NCI-H1417 treated with DMSO at 0.1 percent for 48 hours (cell line): ENCODE results near the gene CMYA5.
"Not testable (repeated sequence)": the region's sequence is repeated elsewhere in the genome, so short reads cannot be mapped to it uniquely, and the experiment has no call there.

Source experiments
- DNase-seq: peaks from one replicate; lab custom pipeline; 2025; lab: John Stamatoyannopoulos, UW

CMYA5 gene

GRCh38 chr5:79746642-79747569, 57.3 kb downstream of the CMYA5 start:
- no peak for DNase-seq

GRCh38 chr5:79750611-79751510, 61.2 kb downstream of the CMYA5 start:
- DNase-seq, result no peak

GRCh38 chr5:79753092-79753491, 63.5 kb downstream of the CMYA5 start:
- no peak for DNase-seq

GRCh38 chr5:79753877-79754645, 64.4 kb downstream of the CMYA5 start:
- no peak for DNase-seq

GRCh38 chr5:79754865-79755555, 65.4 kb downstream of the CMYA5 start:
- DNase-seq, result no peak

- no peak for DNase-seq
These were observed 66.4 kb downstream of the CMYA5 start for GRCh38 chr5:79756076-79756475.

GRCh38 chr5:79759436-79759835, 69.8 kb downstream of the CMYA5 start:
- no peak for DNase-seq

- DNase-seq, result no peak
These were observed 70.2 kb downstream of the CMYA5 start for GRCh38 chr5:79759848-79760247.

- DNase-seq, result no peak
These were observed 73.3 kb downstream of the CMYA5 start for GRCh38 chr5:79762929-79763328.

- not testable (repeated sequence) for DNase-seq
These were observed 74.5 kb downstream of the CMYA5 start for GRCh38 chr5:79764147-79764546.

GRCh38 chr5:79771387-79771786, 81.8 kb downstream of the CMYA5 start:
- DNase-seq, result no peak

- no peak for DNase-seq
These were observed 83.0 kb downstream of the CMYA5 start for GRCh38 chr5:79772651-79773050.

- DNase-seq, result no peak
These were observed 84.0 kb downstream of the CMYA5 start for GRCh38 chr5:79773612-79774011.

GRCh38 chr5:79774171-79774854, 84.7 kb downstream of the CMYA5 start:
- no peak for DNase-seq

- DNase-seq, result no peak
These were observed 85.2 kb downstream of the CMYA5 start for GRCh38 chr5:79774855-79775237.

GRCh38 chr5:79784741-79785140, 95.1 kb downstream of the CMYA5 start:
- DNase-seq, result not testable (repeated sequence)

- DNase-seq, result no peak
These were observed 96.3 kb downstream of the CMYA5 start for GRCh38 chr5:79785983-79786382.

GRCh38 chr5:79787448-79787847, 97.8 kb downstream of the CMYA5 start:
- DNase-seq, result no peak

GRCh38 chr5:79791843-79792242, 102.2 kb downstream of the CMYA5 start:
- DNase-seq, result no peak

- no peak for DNase-seq
These were observed 102.8 kb downstream of the CMYA5 start for GRCh38 chr5:79792463-79792862.

- DNase-seq, result no peak
These were observed 103.7 kb downstream of the CMYA5 start for GRCh38 chr5:79793304-79793703.
